ENCODE results near the gene SH3TC1.

Gene SH3TC1

DNA sequence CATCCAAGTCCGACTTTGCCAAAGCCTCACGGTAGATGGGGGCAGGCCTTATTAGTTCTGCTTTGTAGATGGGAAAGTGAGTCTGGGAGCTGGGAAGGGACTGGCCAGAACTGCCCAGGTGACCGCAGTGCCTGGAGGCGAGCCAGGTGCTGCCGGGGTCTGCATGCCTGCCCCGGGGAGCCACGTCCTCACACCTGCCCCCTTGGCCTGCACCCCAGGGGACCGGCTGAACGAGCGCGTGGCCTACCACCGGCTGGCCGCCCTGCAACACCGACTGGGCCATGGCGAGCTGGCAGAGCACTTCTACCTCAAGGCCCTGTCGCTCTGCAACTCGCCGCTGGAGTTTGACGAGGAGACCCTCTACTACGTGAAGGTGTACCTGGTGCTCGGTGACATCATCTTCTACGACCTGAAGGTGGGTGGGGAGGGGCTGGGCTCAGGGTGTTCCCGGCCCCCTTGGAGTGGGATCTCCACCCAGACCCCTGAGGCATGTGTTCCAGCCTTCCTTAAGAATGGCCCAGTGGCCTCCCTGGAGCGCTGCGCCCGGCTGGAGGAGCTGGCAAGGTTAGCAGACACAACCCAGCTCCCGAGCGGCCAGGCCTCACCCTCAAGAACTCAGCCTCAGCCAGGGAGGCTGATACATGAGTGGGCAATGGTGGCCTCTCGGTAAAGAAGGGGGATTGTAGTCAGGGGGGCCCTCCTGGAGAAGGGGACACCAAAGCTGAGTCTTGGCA is 38.3 kb downstream of the SH3TC1 start:
- H3K27ac ChIP-seq, result no peak overlapping the region
- H3K4me2 ChIP-seq (ENCODE audit: low read length), result no peak overlapping the region
- H2AFZ ChIP-seq, result no peak overlapping the region
- no peaks in the 10 kb centered on the region for H3K27me3 ChIP-seq (ENCODE audit: control insufficient read depth, insufficient read depth, low read length)
- no peaks in the 10 kb centered on the region for H3K9me3 ChIP-seq (ENCODE audit: control insufficient read depth, low read length)
- H3K9ac ChIP-seq, result no peak overlapping the region
- no peak overlapping the region for H3K4me3 ChIP-seq (ENCODE audit: low read depth, low read length)
- no peaks in the 10 kb centered on the region for H3K79me2 ChIP-seq
- H3K36me3 ChIP-seq (ENCODE audit: control insufficient read depth, insufficient read depth, low read length), result no peaks in the 10 kb centered on the region
- TF ChIP-seq CTCF (IDR thresholded peaks at IDR 0.05), result no peak
- no peaks in the 10 kb centered on the region for H3K4me1 ChIP-seq

- no peaks in the 10 kb centered on the region for H3K79me2 ChIP-seq
- H3K9ac ChIP-seq, result no peak overlapping the region
- no peak overlapping the region for H3K4me3 ChIP-seq (ENCODE audit: low read depth, low read length)
Observed at GRCh38 chr4:8238036-8238511, 39.0 kb downstream of the SH3TC1 start.

DNA sequence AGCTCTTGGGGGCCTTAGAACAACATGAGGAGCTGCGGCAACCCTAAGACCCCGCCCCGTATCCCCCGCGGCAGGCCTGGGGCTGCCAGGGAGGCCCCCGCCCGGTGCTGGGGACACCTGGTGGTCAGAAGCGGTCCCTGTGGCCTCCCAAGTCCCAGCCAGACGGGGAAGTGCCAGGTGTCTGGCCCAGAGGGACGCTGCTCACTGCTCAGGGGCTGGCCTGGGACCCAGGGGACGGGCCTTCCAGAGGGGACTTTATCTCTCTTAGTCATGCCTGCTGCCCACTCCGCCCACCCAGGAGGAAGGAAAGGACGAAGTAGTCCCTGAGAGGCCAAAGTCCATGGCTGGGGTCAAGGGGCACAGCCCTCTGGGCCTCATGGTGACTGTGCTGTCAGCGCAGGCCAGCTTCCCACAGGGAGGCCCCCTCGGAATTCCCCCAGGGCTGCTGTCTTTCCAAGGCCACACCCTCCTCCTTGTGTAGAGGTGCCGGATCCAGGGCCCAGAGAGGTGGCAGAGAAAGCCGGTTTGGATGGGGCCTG is 39.5 kb downstream of the SH3TC1 start:
- Histone ChIP-seq H3K27ac (no peak overlapping the region), H3K36me3 (ENCODE audit: control insufficient read depth, insufficient read depth, low read length) (no peaks in the 10 kb centered on the region)
- peak; percentile 11 for TF ChIP-seq CTCF (IDR thresholded peaks at IDR 0.05)

More at GRCh38 chr4:8238036-8238511, 39.0 kb downstream of the SH3TC1 start:
- H2AFZ ChIP-seq, result no peak overlapping the region
- H3K4me1 ChIP-seq, result no peaks in the 10 kb centered on the region
- no peaks in the 10 kb centered on the region for H3K36me3 ChIP-seq (ENCODE audit: control insufficient read depth, insufficient read depth, low read length)
- no peaks in the 10 kb centered on the region for H3K27me3 ChIP-seq (ENCODE audit: control insufficient read depth, insufficient read depth, low read length)
- no peak overlapping the region for H3K4me2 ChIP-seq (ENCODE audit: low read length)
- no peaks in the 10 kb centered on the region for H3K9me3 ChIP-seq (ENCODE audit: control insufficient read depth, low read length)
- no peak overlapping the region for H3K27ac ChIP-seq
- TF ChIP-seq CTCF (IDR thresholded peaks at IDR 0.05), result no peak

DNA sequence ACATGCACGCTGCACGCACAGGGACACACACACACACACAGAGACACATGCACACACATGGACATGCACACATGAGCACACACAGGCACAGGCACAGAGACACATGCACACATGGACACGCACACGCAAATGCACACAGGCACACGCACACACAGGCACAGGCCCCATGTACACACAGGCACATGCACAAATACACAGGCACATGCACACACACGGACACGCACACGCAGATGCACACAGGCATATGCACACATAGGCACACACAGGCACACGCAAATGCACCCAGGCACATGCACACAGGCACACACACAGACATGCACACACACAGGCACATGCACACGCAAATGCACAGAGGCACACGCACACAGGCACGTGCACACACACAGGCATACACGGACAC is 40.1 kb downstream of the SH3TC1 start:
- no peaks in the 10 kb centered on the region for H3K36me3 ChIP-seq (ENCODE audit: control insufficient read depth, insufficient read depth, low read length)
- no peak for TF ChIP-seq CTCF (IDR thresholded peaks at IDR 0.05)
- H3K4me1 ChIP-seq, result no peaks in the 10 kb centered on the region

More for the DNA sequence above, 39.5 kb downstream of the SH3TC1 start:
- Histone ChIP-seq H3K4me1 (no peaks in the 10 kb centered on the region), H3K79me2 (no peaks in the 10 kb centered on the region), H3K9ac (no peak overlapping the region), H2AFZ (no peak overlapping the region), H3K4me2 (ENCODE audit: low read length) (no peak overlapping the region), H3K27me3 (ENCODE audit: control insufficient read depth, insufficient read depth, low read length) (no peaks in the 10 kb centered on the region), H3K9me3 (ENCODE audit: control insufficient read depth, low read length) (no peaks in the 10 kb centered on the region), H3K4me3 (ENCODE audit: low read depth, low read length) (no peak overlapping the region)

More for the DNA sequence above, 40.1 kb downstream of the SH3TC1 start:
- Histone ChIP-seq H3K27ac (no peak overlapping the region), H2AFZ (no peak overlapping the region), H3K9me3 (ENCODE audit: control insufficient read depth, low read length) (no peaks in the 10 kb centered on the region), H3K4me2 (ENCODE audit: low read length) (no peak overlapping the region), H3K79me2 (no peaks in the 10 kb centered on the region), H3K27me3 (ENCODE audit: control insufficient read depth, insufficient read depth, low read length) (no peaks in the 10 kb centered on the region), H3K9ac (no peak overlapping the region), H3K4me3 (ENCODE audit: low read depth, low read length) (no peak overlapping the region)
